ENCODE measurements around the gene CRAMP1. TPM values are rescaled to one million over a fixed set of nuclear protein-coding genes. Genes with fewer than 3 reads are reported as not detected.

CRAMP1 gene
- total and polyA plus RNA-seq, 3 experiments from 2014 or later: 3.0 to 24.3 (median 22.1) TPM

- Histone ChIP-seq H3K4me3 (ENCODE audit: low read length) (no peak overlapping the region), H3K27ac (ENCODE audit: low read depth, low read length) (no peak overlapping the region), H3K36me3 (ENCODE audit: insufficient read depth, low read length) (peaks cover 28% of the 10 kb centered on the region), H3K27me3 (ENCODE audit: insufficient read depth, low read length, poor library complexity, severe bottlenecking) (no peaks in the 10 kb centered on the region), H3K9me3 (ENCODE audit: low read length) (no peaks in the 10 kb centered on the region), H3K4me1 (ENCODE audit: insufficient read depth, low read length) (no peaks in the 10 kb centered on the region)
- DNase-seq: no peak
- no peak overlapping the region for H3K4me3 Mint-ChIP-seq
- peaks cover 2 to 14% (median 6%) of the 10 kb centered on the region in 3 donors for H3K4me1 Mint-ChIP-seq
- no peaks in the 10 kb centered on the region for H3K9me3 Mint-ChIP-seq
- peak overlapping the region in 2 of 8 donors; percentile 52 to 59 for H3K27ac Mint-ChIP-seq
- ChIA-PET CTCF (interaction anchor here (1.2 kb wide), 1 partner anchor 10 kb away, joined by 3 read pairs; the partner anchor contains the start of gene JPT2), POLR2A (no interaction called here)
- peaks cover 6 to 78% (median 6%) of the 10 kb centered on the region in 3 donors for H3K36me3 Mint-ChIP-seq
- no peaks in the 10 kb centered on the region for H3K27me3 Mint-ChIP-seq
These were observed 75.5 kb downstream of the CRAMP1 start for GRCh38 chr16:1687427-1688316.

DNA sequence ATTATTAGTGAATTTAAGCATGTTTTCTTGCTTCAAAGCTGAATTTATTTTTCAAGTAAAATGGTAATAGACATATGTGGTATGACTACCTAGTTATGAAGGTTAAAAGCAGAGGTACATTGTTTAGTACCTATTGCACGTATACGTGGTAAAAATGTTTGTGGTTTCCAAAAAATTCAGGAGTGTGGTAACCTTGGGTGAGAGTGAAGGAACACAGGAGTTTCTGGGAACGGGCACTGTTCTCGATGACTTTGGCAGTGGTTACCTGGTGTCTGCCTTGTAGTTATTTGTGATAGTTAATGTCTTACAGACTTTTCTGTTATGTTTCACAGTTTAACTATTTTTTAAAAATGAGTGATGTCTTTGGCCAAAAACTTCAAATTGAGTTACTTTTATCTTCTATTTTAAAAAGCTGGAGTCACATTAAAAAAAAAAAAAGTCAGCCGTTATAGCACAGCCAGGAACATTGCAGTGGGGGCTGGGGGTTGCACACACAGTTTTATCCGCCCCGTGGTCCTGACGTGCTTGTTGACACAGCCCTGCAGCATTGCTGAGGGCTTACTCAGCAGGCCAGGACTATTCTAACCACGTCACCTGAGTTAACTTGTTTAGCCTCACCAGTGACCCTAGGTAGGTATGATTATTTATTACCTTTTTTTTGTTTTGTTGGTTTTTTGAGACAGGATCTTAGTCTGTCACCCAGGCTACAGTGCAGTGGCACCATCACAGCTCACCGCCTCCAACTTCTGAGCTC lies 76.8 kb downstream of the CRAMP1 start:
- peaks cover 0 to 10% (median 0%) of the 10 kb centered on the region in 3 donors for H3K4me1 Mint-ChIP-seq
- no peaks in the 10 kb centered on the region for H3K9me3 ChIP-seq (ENCODE audit: low read length)
- H3K4me3 ChIP-seq (ENCODE audit: low read length): no peak overlapping the region
- H3K4me3 Mint-ChIP-seq: no peak overlapping the region
- no peaks in the 10 kb centered on the region for H3K4me1 ChIP-seq (ENCODE audit: insufficient read depth, low read length)
- H3K36me3 ChIP-seq (ENCODE audit: insufficient read depth, low read length): peaks cover 39% of the 10 kb centered on the region
- H3K36me3 Mint-ChIP-seq: peaks cover 6 to 85% (median 8%) of the 10 kb centered on the region in 3 donors
- CTCF ChIA-PET: interaction anchor here (1.2 kb wide), 1 partner anchor 11 kb away, joined by 3 read pairs; the partner anchor contains the start of gene JPT2
- H3K27ac ChIP-seq (ENCODE audit: low read depth, low read length): no peak overlapping the region
- no peaks in the 10 kb centered on the region for H3K27me3 ChIP-seq (ENCODE audit: insufficient read depth, low read length, poor library complexity, severe bottlenecking)
- POLR2A ChIA-PET: no interaction called here
- H3K27ac Mint-ChIP-seq: peak overlapping the region in 1 of 8 donors; percentile 33
- no peak for DNase-seq
- H3K9me3 Mint-ChIP-seq: no peaks in the 10 kb centered on the region
- H3K27me3 Mint-ChIP-seq: no peaks in the 10 kb centered on the region

DNA sequence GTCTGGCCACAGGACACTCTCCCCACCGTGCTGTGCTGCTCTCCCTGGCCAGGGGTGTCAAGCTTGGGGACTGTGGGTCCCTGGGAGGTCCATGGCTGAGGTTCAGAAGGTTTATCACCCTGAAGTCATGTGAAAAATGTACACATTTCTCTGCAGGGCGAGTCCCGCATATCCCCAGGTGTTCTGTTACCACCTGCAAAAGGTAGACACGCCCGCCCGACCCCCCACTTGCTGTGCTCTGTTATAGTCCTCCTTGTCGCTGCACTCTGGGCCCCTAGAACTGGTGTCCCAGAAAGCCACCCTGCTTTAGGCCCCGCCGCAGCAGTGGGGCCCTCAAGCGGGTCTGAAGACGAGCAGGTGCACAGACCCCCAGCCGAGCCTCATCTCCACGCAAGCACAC lies 77.7 kb downstream of the CRAMP1 start:
- Mint-ChIP-seq H3K9me3 (no peaks in the 10 kb centered on the region), H3K4me1 (peaks cover 0 to 10% (median 0%) of the 10 kb centered on the region in 3 donors), H3K36me3 (peaks cover 6 to 89% (median 12%) of the 10 kb centered on the region in 3 donors), H3K27ac (no peak overlapping the region), H3K27me3 (no peaks in the 10 kb centered on the region), H3K4me3 (no peak overlapping the region)
- Histone ChIP-seq H3K4me1 (ENCODE audit: insufficient read depth, low read length) (no peaks in the 10 kb centered on the region), H3K9me3 (ENCODE audit: low read length) (no peaks in the 10 kb centered on the region), H3K36me3 (ENCODE audit: insufficient read depth, low read length) (peaks cover 45% of the 10 kb centered on the region), H3K4me3 (ENCODE audit: low read length) (no peak overlapping the region), H3K27me3 (ENCODE audit: insufficient read depth, low read length, poor library complexity, severe bottlenecking) (no peaks in the 10 kb centered on the region), H3K27ac (ENCODE audit: low read depth, low read length) (no peak overlapping the region)
- ChIA-PET CTCF (no interaction called here), POLR2A (no interaction called here)
- DNase-seq: no peak

- DNase-seq: no peak
- Mint-ChIP-seq H3K36me3 (peaks cover 6 to 80% (median 12%) of the 10 kb centered on the region in 3 donors), H3K4me3 (no peak overlapping the region), H3K9me3 (no peaks in the 10 kb centered on the region), H3K27me3 (no peaks in the 10 kb centered on the region), H3K27ac (peak overlapping the region in 3 of 8 donors; percentile 29 to 66 (median 51)), H3K4me1 (peaks cover 0 to 10% (median 0%) of the 10 kb centered on the region in 3 donors)
- Histone ChIP-seq H3K27me3 (ENCODE audit: insufficient read depth, low read length, poor library complexity, severe bottlenecking) (no peaks in the 10 kb centered on the region), H3K9me3 (ENCODE audit: low read length) (no peaks in the 10 kb centered on the region), H3K36me3 (ENCODE audit: insufficient read depth, low read length) (peaks cover 45% of the 10 kb centered on the region), H3K4me1 (ENCODE audit: insufficient read depth, low read length) (no peaks in the 10 kb centered on the region), H3K27ac (ENCODE audit: low read depth, low read length) (no peak overlapping the region), H3K4me3 (ENCODE audit: low read length) (no peak overlapping the region)
- POLR2A ChIA-PET: no interaction called here
- CTCF ChIA-PET: interaction anchor here (2.1 kb wide), 1 partner anchor 15 kb away, joined by 5 read pairs; the partner anchor contains the start of gene MAPK8IP3
These were observed 78.7 kb downstream of the CRAMP1 start for GRCh38 chr16:1690810-1691209.

GRCh38 chr16:1691276-1691675 lies 79.1 kb downstream of the CRAMP1 start:
- peak overlapping the region in 1 of 8 donors; percentile 66 for H3K27ac Mint-ChIP-seq
- no peak overlapping the region for H3K4me3 ChIP-seq (ENCODE audit: low read length)
- ChIA-PET POLR2A (no interaction called here), CTCF (interaction anchor here (2.1 kb wide), 1 partner anchor 14 kb away, joined by 5 read pairs; the partner anchor contains the start of gene MAPK8IP3)
- peaks cover 45% of the 10 kb centered on the region for H3K36me3 ChIP-seq (ENCODE audit: insufficient read depth, low read length)
- H3K9me3 Mint-ChIP-seq: no peaks in the 10 kb centered on the region
- H3K27me3 Mint-ChIP-seq: no peaks in the 10 kb centered on the region
- H3K36me3 Mint-ChIP-seq: peaks cover 6 to 81% (median 12%) of the 10 kb centered on the region in 3 donors
- H3K4me3 Mint-ChIP-seq: no peak overlapping the region
- H3K27me3 ChIP-seq (ENCODE audit: insufficient read depth, low read length, poor library complexity, severe bottlenecking): no peaks in the 10 kb centered on the region
- peaks cover 0 to 10% (median 0%) of the 10 kb centered on the region in 3 donors for H3K4me1 Mint-ChIP-seq
- no peaks in the 10 kb centered on the region for H3K9me3 ChIP-seq (ENCODE audit: low read length)
- H3K4me1 ChIP-seq (ENCODE audit: insufficient read depth, low read length): no peaks in the 10 kb centered on the region
- no peak for DNase-seq
- no peak overlapping the region for H3K27ac ChIP-seq (ENCODE audit: low read depth, low read length)

- H3K4me3 Mint-ChIP-seq: no peak overlapping the region
- Histone ChIP-seq H3K4me3 (ENCODE audit: low read length) (no peak overlapping the region), H3K36me3 (ENCODE audit: insufficient read depth, low read length) (peaks cover 45% of the 10 kb centered on the region), H3K4me1 (ENCODE audit: insufficient read depth, low read length) (no peaks in the 10 kb centered on the region), H3K27ac (ENCODE audit: low read depth, low read length) (no peak overlapping the region), H3K27me3 (ENCODE audit: insufficient read depth, low read length, poor library complexity, severe bottlenecking) (no peaks in the 10 kb centered on the region), H3K9me3 (ENCODE audit: low read length) (no peaks in the 10 kb centered on the region)
- peaks cover 6 to 84% (median 17%) of the 10 kb centered on the region in 3 donors for H3K36me3 Mint-ChIP-seq
- no peak overlapping the region for H3K27ac Mint-ChIP-seq
- CTCF ChIA-PET: interaction anchor here (2.1 kb wide), 1 partner anchor 14 kb away, joined by 5 read pairs; the partner anchor contains the start of gene MAPK8IP3
- DNase-seq: no peak
- POLR2A ChIA-PET: no interaction called here
- no peaks in the 10 kb centered on the region for H3K9me3 Mint-ChIP-seq
- H3K4me1 Mint-ChIP-seq: peaks cover 0 to 10% (median 0%) of the 10 kb centered on the region in 3 donors
- H3K27me3 Mint-ChIP-seq: no peaks in the 10 kb centered on the region
These were observed 79.8 kb downstream of the CRAMP1 start for GRCh38 chr16:1691956-1692355.

GRCh38 chr16:1696863-1697262 lies 84.7 kb downstream of the CRAMP1 start:
- Histone ChIP-seq H3K4me1 (ENCODE audit: insufficient read depth, low read length) (no peaks in the 10 kb centered on the region), H3K27ac (ENCODE audit: low read depth, low read length) (no peak overlapping the region), H3K9me3 (ENCODE audit: low read length) (no peaks in the 10 kb centered on the region), H3K36me3 (ENCODE audit: insufficient read depth, low read length) (peaks cover 41% of the 10 kb centered on the region), H3K4me3 (ENCODE audit: low read length) (no peak overlapping the region), H3K27me3 (ENCODE audit: insufficient read depth, low read length, poor library complexity, severe bottlenecking) (no peaks in the 10 kb centered on the region)
- DNase-seq: no peak
- Mint-ChIP-seq H3K4me3 (no peak overlapping the region), H3K27me3 (no peaks in the 10 kb centered on the region), H3K9me3 (no peaks in the 10 kb centered on the region), H3K4me1 (no peaks in the 10 kb centered on the region), H3K36me3 (peaks cover 0 to 82% (median 15%) of the 10 kb centered on the region in 3 donors), H3K27ac (peak overlapping the region in 1 of 8 donors; percentile 46)
- ChIA-PET POLR2A (no interaction called here), CTCF (no interaction called here)

All from CD8-positive, alpha-beta memory T cell (primary cell).